Epidermal melanocyte (primary cell): ENCODE data around the gene SETBP1.

ENCODE experiments used
- DNase-seq: peaks from one replicate; pipeline ENCODE4 v3.0.0; 2011; ENCODE audit warnings: low spot score; ENCODE audit not compliant: insufficient read length

SETBP1 gene

GRCh38 chr18:44862112-44862511 is 181.4 kb downstream of the SETBP1 start:
- no peak for DNase-seq

DNA sequence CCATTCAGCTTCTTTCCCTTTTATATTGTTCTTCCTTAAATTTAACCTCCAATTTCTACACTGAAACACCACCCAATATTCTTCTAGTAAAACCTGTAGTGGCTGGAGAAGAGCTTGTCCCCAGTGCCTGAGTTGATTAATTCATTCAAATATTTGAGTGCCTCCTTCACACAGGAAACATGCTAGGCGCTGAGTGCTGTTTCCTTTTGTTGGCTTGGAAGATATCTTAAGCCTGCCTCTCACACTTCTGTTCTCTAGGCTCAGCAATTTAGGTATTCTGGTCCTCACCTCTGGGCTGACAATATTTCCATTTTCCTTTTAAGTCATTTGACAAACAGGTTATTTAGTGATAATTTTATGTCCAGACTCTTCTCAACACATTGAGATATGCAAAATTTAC is 185.4 kb downstream of the SETBP1 start:
- DNase-seq: no peak

DNA sequence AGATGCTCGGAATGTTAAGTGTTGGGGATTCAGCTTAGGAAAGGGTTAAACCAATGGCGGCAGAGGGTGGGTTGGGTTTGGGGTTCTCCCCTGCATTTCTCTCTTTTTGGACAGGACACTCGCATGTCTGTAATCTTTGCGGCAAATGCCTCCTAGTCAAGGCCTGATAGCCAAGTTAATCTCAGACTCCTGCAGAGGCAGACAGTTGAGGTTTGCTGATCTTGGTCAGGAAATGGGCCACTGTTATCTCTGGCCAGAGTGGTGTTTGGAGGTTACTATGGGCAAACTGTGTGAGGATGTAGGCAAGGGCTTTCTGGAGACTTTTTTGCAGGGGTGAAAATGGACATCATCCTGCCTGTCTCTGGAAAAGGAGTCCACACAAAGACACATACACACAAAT is 188.8 kb downstream of the SETBP1 start:
- DNase-seq: no peak

GRCh38 chr18:44870631-44871502 is 190.2 kb downstream of the SETBP1 start:
- DNase-seq: no peak

- DNase-seq: no peak
Measured at GRCh38 chr18:44871771-44872170, 191.1 kb downstream of the SETBP1 start.

DNA sequence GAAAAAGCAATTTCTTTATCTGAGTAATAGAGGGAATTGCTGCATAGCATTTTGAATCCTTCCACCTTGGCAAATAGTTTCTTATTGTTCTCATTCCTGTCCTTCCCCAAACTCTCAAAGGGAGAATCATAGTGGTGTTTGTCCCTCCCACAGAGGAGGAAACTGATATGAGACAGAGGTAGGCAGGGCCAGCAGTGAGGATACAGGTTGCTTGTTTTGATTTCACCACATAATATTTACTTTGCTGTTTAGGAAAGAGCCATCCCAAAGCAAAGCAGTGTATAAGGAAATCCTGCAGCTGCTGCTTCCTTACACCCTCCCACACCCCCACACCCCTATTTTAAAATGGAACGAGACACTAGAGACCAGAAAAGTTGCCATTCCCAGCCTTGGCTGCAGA is 195.3 kb downstream of the SETBP1 start:
- DNase-seq: no peak

DNA sequence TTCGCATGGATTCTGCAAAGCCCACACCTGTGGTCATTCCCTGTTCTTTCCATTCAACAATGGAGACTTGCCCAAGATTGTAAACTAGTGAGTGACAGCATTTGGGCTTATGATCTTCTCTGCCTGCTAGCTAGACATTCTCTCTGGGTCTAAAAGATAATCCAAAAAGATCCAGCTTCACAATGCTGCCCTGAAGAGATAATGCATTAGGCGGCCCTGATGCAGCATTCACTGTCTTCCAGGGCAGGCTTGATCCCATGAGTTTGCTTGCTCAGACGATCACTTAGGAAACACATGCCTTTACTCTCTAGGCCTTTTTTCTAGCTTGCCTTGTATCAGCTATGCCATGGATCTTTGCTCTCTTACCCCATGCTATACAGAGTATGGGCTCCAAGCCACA is 196.1 kb downstream of the SETBP1 start:
- DNase-seq: no peak

- no peak for DNase-seq
Measured at GRCh38 chr18:44878335-44878734, 197.6 kb downstream of the SETBP1 start.

- DNase-seq: no peak
Measured at GRCh38 chr18:44880170-44880569, 199.5 kb downstream of the SETBP1 start.

DNA sequence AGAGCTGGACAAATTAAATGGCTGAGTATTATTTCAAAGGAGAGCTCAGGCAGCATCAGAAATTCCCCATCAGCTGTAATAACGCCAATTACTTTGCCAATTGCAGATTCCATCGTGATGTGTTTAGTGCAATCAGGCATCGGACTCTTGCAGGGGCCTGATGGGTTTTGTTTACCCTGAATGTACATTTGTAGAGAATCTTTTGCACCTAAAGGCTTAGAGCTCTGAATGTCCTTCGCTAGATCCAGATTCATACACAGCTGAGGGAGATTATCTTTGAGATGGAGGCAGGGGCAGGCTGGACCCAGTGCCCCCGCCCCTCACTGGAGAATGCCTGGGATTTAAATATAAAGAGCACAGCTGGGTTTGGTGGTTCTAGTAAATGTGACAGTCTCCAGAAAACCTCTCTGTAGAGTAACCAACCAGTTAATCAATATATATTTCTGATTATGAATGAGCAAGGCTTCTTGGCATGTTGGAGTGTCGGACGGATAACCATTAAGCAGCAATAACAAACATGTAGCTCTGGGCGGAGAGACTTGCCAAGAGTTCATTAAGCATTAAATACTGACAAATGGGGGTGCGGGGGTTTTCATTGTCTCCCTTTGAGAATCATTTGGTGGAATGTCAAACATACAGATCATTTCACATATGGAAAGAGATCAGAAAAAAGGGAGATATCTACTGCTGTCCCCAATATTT is 200.9 kb downstream of the SETBP1 start:
- no peak for DNase-seq

GRCh38 chr18:44882163-44882868 is 201.6 kb downstream of the SETBP1 start:
- no peak for DNase-seq

DNA sequence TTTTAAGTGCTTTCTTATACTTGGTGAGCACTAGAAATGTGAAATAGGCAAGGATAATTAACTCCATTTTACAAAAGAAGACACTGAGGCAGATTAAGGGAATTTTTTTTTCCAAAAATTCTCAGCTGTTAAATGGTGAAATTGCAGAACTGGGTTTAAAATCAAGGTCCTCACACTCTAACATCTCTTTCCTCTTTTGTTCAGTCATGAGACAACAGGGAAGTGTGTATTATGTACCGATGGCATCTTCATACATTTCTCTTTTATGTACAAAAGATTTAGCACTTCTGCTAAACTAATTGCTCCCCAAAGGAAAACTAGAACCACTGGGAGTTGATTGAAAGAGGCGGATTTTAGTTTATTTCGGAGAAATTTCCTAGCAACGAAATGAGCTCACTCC is 203.0 kb downstream of the SETBP1 start:
- no peak for DNase-seq

DNA sequence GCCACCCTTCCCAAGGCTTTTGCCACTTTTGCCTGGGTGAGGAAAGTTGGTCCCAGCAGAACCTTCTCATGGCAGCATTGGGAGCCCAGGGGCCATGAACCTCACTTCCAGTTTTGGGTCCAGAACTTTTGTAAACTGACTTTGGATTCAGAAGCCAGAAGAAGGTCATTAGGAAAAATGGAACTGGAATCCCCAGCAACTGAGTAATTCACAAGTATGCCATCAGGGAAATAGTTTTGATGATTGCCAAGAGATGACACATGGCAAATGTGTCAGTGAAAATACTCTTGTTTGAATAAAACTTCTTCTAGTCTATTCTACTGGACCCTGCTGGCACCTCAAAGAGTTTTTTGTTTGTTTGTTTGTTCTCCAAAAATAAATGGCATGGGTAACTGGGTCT is 203.7 kb downstream of the SETBP1 start:
- no peak for DNase-seq

- no peak for DNase-seq
Measured at GRCh38 chr18:44885507-44885906, 204.8 kb downstream of the SETBP1 start.

GRCh38 chr18:44887227-44887631 is 206.5 kb downstream of the SETBP1 start:
- no peak for DNase-seq

- no peak for DNase-seq
Measured at GRCh38 chr18:44889111-44889510, 208.4 kb downstream of the SETBP1 start.

DNA sequence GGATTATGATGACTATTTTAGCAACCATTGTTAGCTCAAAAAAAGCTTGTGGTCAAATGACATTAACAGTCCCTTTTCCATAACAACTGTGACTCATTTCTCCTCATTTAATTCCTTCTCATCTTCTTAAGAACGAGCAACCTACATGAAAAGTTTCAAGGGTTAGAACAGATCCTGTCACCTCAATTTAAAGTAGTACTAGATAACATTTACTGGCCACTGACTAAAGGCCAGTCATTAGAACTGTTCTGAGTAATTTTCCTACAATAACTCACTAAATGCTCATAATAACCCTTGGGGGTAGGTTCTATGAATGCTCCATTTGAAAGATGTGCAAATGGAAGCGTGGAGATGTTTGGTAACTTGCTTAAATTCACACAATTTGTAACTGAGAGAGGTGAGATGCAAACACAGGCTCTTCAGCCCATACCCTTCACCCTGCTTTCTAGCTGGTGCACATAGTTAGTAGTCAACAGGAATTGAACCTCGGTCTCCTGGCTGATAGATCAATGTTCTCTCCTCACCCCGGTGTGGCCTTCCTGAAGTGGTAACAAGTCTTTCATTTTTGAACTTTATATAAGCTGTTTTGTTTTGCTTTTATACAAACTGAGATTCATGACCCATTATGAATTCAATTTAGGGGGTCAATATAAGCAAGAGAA is 212.5 kb downstream of the SETBP1 start:
- DNase-seq: no peak

- no peak for DNase-seq
Measured at GRCh38 chr18:44893966-44894365, 213.3 kb downstream of the SETBP1 start.

- no peak for DNase-seq
Measured at GRCh38 chr18:44895176-44895798, 214.6 kb downstream of the SETBP1 start.

DNA sequence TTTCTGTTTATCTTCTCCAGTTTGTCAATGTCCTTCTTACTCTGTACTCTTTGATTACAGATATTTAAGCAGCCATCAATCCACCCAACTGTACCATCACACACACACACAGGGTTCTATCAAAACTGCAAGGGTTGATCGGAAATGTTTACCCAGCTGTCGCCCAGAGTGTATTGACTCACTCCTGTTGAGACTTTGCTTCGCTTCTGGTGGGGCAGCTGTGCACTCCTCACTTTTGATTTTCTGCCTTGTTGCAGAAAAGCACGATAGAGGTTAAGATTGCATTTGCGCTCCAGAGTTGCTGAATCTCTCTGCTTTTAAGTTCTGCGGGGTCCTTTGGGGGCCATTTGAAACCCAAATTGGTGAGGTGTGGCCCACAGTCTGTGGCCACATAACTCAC is 216.2 kb downstream of the SETBP1 start:
- DNase-seq: no peak

- no peak for DNase-seq
Measured at GRCh38 chr18:44897411-44897810, 216.7 kb downstream of the SETBP1 start.
